Endothelial cell (in vitro differentiated cells): ENCODE data around the gene MAFF. TPM values are rescaled to one million over a fixed set of nuclear protein-coding genes. Genes with fewer than 3 reads are reported as not detected.

Source experiments
- DNase-seq: peaks from one replicate; pipeline ENCODE4 v3.0.0; 2021; ENCODE audit warnings: low spot score
- H3K27ac Mint-ChIP-seq: one replicate; pipeline ENCODE4 v1.8.0; 2021; ENCODE audit warnings: mixed read lengths, inconsistent platforms; ENCODE audit not compliant: unreplicated experiment
- H3K27me3 Mint-ChIP-seq: one replicate; pipeline ENCODE4 v1.8.0; 2021; ENCODE audit warnings: mild to moderate bottlenecking, moderate library complexity, mixed read lengths, inconsistent platforms; ENCODE audit not compliant: unreplicated experiment
- H3K36me3 Mint-ChIP-seq: one replicate; pipeline ENCODE4 v1.8.0; 2021; ENCODE audit warnings: mild to moderate bottlenecking, low read depth, mixed read lengths, inconsistent platforms; ENCODE audit not compliant: unreplicated experiment
- H3K4me1 Mint-ChIP-seq: one replicate; pipeline ENCODE4 v1.8.0; 2021; ENCODE audit warnings: mild to moderate bottlenecking, mixed read lengths, inconsistent platforms; ENCODE audit not compliant: unreplicated experiment
- H3K4me3 Mint-ChIP-seq: one replicate; pipeline ENCODE4 v1.8.0; 2021; ENCODE audit warnings: mild to moderate bottlenecking, mixed read lengths, inconsistent platforms; ENCODE audit not compliant: unreplicated experiment
- H3K9me3 Mint-ChIP-seq: one replicate; pipeline ENCODE4 v1.8.0; 2021; ENCODE audit warnings: mixed read lengths, inconsistent platforms; ENCODE audit not compliant: unreplicated experiment
- total RNA-seq: library from RNA; stranded (reverse); fragmentation: NEBNext Ultra II Directional; extraction: Animal tissue kit (Norgen Biotek cat#: 25700); gene quantifications from one replicate; pipeline ENCODE4 v1.2.1, GENCODE V29; 2021; ENCODE audit not compliant: unreplicated experiment
- TF ChIP-seq, protein P1 (sequence below): fragments of 200-600 bp; sonication (generic); IDR thresholded peaks from one replicate; pipeline ENCODE4 v1.5.0; 2021; ENCODE audit warnings: antibody characterized with exemption; ENCODE audit not compliant: unreplicated experiment

The MAFF gene
- total RNA-seq, 1 donor from 2014 or later, result 3.5 TPM

DNA sequence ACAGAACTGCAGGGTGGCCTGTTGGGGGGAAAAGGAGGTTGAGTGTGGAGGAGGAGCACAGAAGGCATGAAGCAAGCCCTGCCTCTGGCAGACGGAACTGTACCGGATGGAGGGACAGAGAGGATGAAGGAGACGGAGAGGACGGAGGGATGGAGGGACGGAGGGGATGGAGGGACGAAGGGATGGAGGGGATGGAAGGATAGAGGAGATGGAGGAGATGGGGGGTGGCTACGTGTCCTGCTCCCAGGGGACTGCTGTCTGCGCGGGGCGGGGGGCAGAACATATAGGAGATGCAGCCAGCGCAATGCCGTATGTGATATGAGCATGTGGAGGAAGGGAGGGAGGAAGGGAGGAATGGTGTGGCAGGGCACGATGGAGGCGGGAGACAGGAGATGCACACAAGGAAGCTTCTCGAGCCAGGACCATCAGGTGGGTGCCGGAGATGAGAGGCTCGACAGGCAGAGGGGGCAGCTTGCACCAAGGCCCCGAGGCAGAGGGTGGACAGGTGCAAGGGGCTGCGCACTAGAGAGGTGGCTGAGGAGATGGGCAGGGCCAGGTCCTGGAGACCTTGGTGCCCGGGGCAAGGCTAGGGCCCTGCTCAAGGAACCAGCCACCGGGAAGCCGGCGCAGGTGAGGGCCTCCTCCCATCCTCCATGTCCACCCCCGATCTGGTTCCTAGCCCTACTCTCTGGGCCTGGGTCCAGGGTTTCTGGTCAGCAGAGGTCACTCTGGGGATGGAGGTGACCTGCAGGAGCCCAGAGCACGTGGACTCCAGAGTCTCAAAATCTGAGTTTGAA is 25.3 kb downstream of the MAFF start:
- H3K4me3 Mint-ChIP-seq, result no peak overlapping the region
- peaks cover 11% of the 10 kb centered on the region for H3K27me3 Mint-ChIP-seq
- TF ChIP-seq, protein P1, sequence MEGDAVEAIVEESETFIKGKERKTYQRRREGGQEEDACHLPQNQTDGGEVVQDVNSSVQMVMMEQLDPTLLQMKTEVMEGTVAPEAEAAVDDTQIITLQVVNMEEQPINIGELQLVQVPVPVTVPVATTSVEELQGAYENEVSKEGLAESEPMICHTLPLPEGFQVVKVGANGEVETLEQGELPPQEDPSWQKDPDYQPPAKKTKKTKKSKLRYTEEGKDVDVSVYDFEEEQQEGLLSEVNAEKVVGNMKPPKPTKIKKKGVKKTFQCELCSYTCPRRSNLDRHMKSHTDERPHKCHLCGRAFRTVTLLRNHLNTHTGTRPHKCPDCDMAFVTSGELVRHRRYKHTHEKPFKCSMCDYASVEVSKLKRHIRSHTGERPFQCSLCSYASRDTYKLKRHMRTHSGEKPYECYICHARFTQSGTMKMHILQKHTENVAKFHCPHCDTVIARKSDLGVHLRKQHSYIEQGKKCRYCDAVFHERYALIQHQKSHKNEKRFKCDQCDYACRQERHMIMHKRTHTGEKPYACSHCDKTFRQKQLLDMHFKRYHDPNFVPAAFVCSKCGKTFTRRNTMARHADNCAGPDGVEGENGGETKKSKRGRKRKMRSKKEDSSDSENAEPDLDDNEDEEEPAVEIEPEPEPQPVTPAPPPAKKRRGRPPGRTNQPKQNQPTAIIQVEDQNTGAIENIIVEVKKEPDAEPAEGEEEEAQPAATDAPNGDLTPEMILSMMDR, result no peak
- peaks cover 29% of the 10 kb centered on the region for H3K4me1 Mint-ChIP-seq
- H3K9me3 Mint-ChIP-seq, result no peaks in the 10 kb centered on the region
- H3K36me3 Mint-ChIP-seq, result peaks cover 16% of the 10 kb centered on the region
- no peak for DNase-seq
- no peak overlapping the region for H3K27ac Mint-ChIP-seq

DNA sequence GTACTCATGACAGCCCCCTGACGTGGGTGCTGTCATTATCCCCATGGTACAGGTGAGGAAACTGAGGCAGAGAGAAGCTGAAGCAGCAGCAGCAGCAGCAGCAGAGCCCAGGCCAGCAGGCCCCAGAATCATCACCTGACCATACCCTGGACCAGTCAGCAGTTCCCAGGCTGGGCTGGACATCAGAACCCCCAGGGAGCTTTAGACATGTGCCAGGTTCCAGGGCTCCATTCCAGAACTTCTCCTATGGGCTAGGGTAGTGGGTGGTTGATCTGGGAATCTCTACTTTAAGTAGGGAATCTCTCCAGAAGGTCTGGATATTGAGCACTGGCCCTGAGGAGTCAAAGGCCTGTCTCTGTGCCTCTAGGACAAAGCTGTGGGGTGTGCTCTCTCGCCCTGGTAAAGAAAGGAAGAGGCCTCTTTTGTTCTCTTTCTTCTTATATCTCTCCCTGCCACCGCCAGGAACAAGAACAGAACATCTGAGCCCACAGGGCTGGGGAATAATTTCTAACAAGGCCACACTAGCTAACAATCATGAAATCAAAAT is 26.6 kb downstream of the MAFF start:
- peaks cover 23% of the 10 kb centered on the region for H3K4me1 Mint-ChIP-seq
- peak overlapping the region; percentile 83 for H3K4me3 Mint-ChIP-seq
- H3K9me3 Mint-ChIP-seq, result no peaks in the 10 kb centered on the region
- TF ChIP-seq, protein P1, result no peak
- H3K36me3 Mint-ChIP-seq, result peaks cover 13% of the 10 kb centered on the region
- no peak for DNase-seq
- H3K27ac Mint-ChIP-seq, result peak overlapping the region; percentile 81
- H3K27me3 Mint-ChIP-seq, result peaks cover 11% of the 10 kb centered on the region

DNA sequence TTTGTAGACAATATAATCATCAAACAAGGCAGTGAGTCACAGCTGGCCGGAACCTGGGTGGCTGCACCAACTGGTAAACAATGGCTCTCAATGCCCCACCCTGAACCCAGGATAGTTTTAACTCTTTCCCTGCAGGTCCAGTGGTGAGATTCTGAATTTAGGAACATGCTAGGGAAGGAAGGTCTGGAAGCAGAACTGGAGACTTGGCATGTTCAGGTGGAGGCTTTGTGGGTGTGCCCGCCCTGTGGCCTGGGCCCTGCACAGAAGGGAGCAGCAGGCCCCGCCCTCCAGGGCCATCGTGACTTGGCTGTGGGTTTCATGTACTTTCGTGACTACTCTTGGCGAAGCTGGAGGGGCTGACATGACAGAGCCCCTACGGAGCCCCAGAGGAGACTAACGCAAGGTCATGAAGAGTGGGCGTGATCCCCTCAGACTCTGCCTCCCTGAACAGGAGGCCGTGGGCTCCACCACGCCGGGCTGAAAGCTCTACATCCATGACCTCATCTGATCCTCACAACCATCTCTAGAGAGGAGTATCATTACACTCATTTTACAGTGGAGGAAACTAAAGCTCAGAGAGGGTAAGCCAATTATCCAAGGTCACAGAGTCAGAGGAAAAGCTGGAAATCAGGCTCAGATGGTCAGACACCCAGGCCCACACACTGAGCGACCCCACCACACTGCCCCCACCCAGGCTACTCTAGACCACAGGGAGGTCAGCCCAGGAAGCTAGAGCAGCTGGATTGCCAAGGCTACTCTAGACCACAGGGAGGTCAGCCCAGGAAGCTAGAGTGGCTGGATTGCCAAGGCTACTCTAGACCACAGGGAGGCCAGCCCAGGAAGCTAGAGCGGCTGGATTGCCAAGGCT is 27.3 kb downstream of the MAFF start:
- no peak for DNase-seq
- H3K27me3 Mint-ChIP-seq, result peaks cover 11% of the 10 kb centered on the region
- peaks cover 23% of the 10 kb centered on the region for H3K4me1 Mint-ChIP-seq
- H3K27ac Mint-ChIP-seq, result peak overlapping the region; percentile 81
- H3K9me3 Mint-ChIP-seq, result no peaks in the 10 kb centered on the region
- peak overlapping the region; percentile 83 for H3K4me3 Mint-ChIP-seq
- TF ChIP-seq, protein P1, result no peak
- peaks cover 17% of the 10 kb centered on the region for H3K36me3 Mint-ChIP-seq

DNA sequence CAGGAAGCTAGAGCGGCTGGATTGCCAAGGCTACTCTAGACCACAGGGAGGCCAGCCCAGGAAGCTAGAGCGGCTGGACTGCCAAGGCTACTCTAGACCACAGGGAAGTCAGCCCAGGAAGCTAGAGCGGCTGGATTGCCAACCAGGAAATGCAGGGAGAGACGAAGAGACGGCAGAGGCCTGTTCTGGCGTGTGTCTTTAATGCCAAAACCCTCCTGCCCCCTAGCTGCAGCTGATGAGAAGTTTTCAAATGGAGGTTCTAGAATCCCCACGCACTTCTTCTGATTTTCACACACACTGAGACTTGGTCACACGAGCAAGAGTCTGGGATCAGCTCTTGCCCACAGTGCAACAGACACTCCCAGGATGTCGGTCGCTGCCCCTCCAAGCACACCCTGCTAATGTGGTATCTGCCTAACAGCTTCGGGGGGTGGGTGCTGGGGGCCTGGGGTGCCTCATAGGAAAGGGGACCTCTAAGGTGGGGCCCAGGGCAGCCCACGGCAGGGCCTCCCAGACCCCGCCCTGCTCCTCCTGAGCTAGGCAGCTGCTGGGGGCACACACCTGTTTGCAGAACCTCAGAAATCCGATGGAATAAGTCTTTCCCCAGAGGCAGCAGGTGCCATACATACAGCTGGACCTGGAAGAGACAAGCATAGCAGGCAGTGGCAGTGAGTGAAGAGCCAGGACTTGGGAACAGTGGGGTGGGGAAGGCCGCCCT is 28.5 kb downstream of the MAFF start:
- TF ChIP-seq, protein P1, result peak; percentile 43
- Mint-ChIP-seq H3K27ac (peak overlapping the region; percentile 82), H3K4me3 (no peak overlapping the region), H3K4me1 (peaks cover 23% of the 10 kb centered on the region), H3K9me3 (no peaks in the 10 kb centered on the region), H3K36me3 (peaks cover 24% of the 10 kb centered on the region), H3K27me3 (peaks cover 8% of the 10 kb centered on the region)
- DNase-seq, result peak; percentile 63
